IMR-90 (cell line): ENCODE results near the gene LRRC37A2.
"Not testable (repeated sequence)": the region's sequence is repeated elsewhere in the genome, so short reads cannot be mapped to it uniquely, and the experiment has no call there.

ENCODE experiments used
- CTCF ChIP-seq: conservative IDR thresholded peaks from 2 replicates; pipeline ENCODE4 v1.5.1; 2012; ENCODE audit warnings: mild to moderate bottlenecking, low read depth, low read length, improper control_type of control experiment
- MAZ ChIP-seq: IDR thresholded peaks from 2 replicates; pipeline ENCODE4 v1.6.1; 2012; ENCODE audit warnings: low read depth, mild to moderate bottlenecking, low read length, improper control_type of control experiment, moderate library complexity, borderline replicate concordance
- RCOR1 ChIP-seq: IDR thresholded peaks from 2 replicates; pipeline ENCODE4 v1.6.1; 2012; ENCODE audit warnings: mild to moderate bottlenecking, low read length, improper control_type of control experiment; ENCODE audit not compliant: insufficient replicate concordance
- RFX5 ChIP-seq: IDR thresholded peaks from 2 replicates; pipeline ENCODE4 v1.8.0; 2012; ENCODE audit warnings: low read depth, mild to moderate bottlenecking, low read length, moderate library complexity

- TF ChIP-seq CTCF, RFX5, RCOR1, MAZ: not testable (repeated sequence)
Measured at GRCh38 chr17:46505896-46506295, 6.4 kb upstream of the LRRC37A2 start.
